Left forelimb (tissue), 1 donor: ENCODE data around the gene DIS3.
"Not testable (repeated sequence)": the region's sequence is repeated elsewhere in the genome, so short reads cannot be mapped to it uniquely, and the experiment has no call there.

Experiments used
- DNase-seq: peaks from one replicate; pipeline ENCODE4 v3.0.0-alpha.2; 2018; ENCODE audit warnings: low spot score

Gene DIS3

GRCh38 chr13:72781451-72782439 is at the start of gene DIS3, which contains the start of gene PIBF1:
TSS of gene DIS3 (minus strand) at chr13:72781900. CDS start at chr13:72781832, 68 bp downstream.
TSS of gene PIBF1 (plus strand) at chr13:72782133. CDS start at chr13:72783470, 1,337 bp downstream.
- peak; percentile 98 for DNase-seq

DNA sequence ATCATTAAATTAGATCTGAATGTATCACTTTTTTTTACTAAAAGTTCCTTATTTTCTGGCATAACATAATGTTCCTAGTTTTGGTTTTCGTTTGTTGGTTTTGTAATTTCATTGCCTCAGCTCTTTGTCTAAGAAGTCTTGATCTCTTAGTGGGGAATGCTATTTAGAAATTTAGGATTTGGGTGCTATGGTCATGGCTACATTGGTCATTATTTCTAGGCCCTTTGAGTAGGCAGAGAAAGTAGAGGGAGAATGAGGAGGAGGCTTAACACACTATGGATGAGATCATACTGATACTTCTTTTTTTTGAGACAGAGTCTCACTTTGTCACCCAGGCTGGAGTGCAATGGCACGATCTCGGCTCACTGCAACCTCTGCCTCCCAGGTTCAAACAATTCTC is 42.0 kb upstream of the DIS3 start:
- no peak for DNase-seq

- DNase-seq, result no peak
Observed at GRCh38 chr13:72823081-72823480, 41.4 kb upstream of the DIS3 start.

GRCh38 chr13:72820898-72821279 is 39.2 kb upstream of the DIS3 start:
- no peak for DNase-seq

DNA sequence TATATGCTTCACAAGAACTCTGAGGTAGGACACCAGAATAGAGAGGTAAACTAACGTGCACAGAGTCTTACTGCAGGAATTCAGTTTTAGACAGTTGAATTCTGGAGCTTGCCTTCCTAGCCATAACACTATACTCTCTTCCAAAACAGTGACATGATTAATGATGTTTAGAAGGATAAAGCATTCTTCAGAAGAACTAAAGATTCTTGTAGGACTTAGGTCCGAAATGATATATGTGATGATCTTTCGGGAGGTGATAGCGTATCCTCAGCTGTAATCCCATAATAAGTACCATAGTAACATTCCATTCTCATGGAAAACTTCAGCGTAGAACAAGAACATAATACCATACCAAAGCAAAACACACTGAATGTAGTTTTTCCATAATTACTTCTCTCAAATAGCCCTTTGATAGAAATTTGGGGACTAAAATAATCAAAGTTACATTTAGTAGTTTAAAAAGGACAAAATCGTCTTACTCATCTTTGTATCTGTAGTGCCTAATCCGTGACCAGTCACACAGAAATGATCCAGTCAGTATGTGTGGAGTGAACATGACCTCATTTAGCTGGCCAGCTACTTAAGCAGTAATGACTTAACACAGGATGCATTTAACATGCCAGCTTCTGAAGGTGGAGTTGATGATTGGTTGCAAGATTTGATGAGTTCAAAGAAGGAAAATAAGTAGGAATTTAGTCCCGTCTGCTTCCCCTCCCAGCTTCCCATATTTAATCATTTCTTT is 38.6 kb upstream of the DIS3 start:
- DNase-seq, result no peak

DNA sequence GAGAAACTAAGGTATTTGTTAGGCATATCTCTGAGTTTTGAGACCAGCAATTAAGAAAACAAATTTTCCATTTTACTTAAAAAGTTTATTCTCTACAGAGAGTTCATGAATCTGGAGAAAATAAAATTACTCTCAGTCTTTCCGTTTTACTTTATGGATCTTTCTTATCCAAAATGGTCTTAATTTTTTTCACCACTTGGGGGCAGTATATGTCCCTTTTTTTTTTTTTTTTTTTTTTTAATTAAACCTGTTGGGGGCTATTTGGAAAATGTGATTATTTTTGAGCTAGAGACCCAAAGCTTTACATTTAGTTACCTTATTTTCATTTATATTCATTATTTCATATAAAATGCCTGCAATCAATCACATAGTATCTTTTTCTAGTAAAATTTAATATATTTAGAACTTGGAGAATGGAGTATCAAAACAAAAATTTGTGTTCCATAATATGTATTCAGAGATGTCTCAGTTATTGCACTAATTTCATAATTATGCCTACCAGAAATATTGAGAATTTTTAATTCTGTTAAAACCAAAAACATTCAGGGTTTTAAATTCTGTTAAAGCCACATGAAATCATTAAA is 27.3 kb upstream of the DIS3 start:
- no peak for DNase-seq

DNA sequence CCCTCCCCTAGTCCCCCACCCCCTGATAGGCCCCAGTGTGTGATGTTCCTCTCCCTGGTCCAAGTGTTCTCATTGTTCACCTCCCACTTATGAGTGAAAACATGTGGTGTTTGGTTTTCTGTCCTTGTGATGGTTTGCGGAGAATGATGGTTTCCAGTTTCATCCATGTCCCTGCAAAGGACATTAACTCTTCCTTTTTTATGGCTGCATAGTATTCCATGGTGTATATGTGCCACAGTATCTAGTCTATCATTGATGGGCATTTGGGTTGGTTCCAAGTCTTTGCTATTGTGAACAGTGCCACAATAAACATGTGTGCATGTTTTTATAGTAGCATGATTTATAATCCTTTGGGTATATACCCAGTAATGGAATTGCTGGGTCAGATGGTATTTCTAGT is 24.8 kb upstream of the DIS3 start:
- not testable (repeated sequence) for DNase-seq

DNA sequence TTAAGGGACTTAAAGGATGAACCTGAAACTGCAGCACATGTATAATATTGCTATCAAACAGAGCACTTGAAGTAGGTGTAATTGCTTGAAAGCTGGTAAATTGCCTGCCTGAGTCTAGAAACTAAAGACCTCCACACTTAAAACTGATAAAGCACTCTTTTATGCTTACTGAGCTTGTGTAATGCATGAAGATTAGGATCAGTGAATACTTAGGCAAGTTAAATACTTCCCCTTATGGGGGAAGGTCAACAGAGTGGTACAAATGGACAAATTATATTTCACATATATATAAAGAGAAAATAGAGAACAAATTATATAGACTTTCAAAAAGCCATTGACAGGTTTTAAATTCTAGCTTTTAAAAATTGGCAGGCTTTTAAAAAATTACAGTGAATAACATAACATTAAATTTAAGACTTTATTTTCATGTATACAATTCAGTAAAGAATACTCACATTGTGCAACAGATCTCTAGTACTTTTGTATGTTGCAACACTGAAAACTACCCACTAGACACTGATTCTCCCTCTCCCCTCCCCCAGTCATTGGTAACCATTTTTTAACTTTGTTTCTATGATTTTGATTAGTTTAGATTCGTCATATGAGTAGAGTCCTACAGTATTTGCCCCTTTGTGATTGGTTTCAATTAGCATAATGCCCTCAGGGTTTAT is 24.1 kb upstream of the DIS3 start:
- DNase-seq, result no peak

GRCh38 chr13:72804301-72804700 is 22.6 kb upstream of the DIS3 start:
- no peak for DNase-seq

GRCh38 chr13:72798817-72799216 is 17.1 kb upstream of the DIS3 start:
- no peak for DNase-seq

- no peak for DNase-seq
Observed at GRCh38 chr13:72792640-72793039, 10.9 kb upstream of the DIS3 start.

- no peak for DNase-seq
Observed at GRCh38 chr13:72788831-72789230, 7.1 kb upstream of the DIS3 start.

DNA sequence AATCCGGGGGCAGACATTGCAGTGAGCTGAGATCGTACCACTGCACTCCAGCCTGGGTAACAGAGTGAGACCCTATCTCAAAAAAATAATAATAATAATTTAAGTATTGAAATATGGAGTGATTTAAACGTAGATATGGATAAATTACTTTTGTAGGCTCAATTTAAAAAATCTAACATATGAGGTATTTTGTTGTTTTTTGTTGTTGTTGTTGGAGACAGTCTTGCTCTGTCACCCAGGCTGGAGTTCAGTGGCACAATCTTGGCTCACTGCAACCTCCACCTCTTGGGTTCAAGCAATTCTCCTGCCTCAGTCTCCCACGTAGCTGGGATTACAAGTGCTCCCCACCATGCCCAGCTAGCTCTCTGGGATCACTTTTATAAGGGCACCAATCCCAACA is 3.0 kb upstream of the DIS3 start:
- not testable (repeated sequence) for DNase-seq

DNA sequence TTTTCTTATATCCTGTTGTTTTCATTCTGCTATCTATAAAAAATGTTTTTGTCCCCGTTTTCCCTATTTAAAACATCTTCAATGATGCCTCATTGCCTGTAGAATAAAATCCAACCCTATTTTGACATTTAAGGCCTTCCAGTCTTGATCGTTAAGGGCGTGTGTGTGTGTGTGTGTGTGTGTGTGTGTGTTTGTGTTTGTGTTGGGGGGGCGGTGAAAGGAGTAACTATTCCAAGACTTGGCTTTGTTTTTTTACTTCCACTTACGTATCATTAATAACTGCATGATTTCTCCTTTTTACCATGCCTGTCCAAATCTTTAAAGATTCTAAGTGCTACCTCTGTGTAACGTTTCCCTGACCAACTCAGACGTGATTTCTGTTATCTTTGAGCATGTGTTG is 1.0 kb upstream of the DIS3 start:
- no peak for DNase-seq

DNA sequence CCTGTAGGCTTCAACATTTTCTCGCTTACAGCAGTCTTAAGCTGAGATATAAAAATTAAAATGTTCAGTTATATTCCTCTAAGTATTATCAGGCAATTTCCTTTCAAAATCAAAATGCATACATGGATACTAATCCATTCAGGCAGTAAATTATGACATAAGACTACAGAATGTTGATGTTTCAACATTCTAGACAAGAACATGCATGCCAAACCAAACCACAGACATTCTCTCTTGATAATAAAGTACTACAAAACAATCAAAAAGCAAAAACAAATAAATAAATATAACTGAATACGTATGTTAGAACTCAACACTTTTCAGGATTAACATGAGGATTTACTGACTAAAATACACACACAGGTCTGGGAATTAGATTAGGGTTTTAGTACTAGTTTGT is 7.7 kb downstream of the DIS3 start:
- no peak for DNase-seq

DNA sequence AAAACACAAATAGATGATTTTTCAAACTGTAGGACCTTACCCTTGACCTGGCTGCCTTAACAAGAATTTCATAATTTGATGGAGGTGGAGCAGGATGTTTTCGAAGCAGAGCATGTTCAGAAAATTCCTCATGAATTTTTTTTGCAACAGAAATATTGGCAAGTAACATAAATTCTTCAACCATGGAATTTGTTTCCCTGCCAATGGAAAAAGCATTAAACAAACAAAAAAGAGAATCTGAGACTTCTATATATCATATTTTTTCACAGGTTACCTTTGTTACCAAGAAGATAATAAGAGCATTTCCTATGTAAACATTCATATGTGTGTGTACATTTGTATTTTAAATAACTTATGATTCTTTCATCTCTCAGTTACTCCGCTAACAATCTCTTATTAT is 18.3 kb downstream of the DIS3 start:
- DNase-seq, result no peak

DNA sequence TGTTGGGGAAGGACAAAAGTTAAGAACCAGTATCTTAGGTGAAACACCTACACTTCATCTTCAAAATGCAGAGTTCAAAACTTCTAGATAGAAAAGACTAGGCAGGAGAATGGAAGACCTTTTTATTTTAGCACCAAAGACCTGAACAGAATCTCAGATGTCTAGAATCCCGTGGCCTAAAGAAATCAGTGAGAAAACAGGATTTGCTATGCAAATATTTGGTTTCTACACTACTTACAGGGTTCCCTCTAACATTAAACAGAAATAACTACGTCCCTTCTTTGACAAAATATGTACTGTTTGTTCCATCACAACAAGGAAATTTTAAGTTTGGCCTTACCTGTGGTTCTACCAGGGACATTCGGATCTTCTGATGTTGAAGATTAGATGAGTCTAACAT is 21.5 kb downstream of the DIS3 start:
- DNase-seq, result no peak

GRCh38 chr13:72757792-72758535 is 23.7 kb downstream of the DIS3 start:
- DNase-seq, result no peak

GRCh38 chr13:72754111-72754510 is 27.6 kb downstream of the DIS3 start:
- DNase-seq, result no peak

GRCh38 chr13:72751220-72751619 is 30.5 kb downstream of the DIS3 start:
- no peak for DNase-seq

DNA sequence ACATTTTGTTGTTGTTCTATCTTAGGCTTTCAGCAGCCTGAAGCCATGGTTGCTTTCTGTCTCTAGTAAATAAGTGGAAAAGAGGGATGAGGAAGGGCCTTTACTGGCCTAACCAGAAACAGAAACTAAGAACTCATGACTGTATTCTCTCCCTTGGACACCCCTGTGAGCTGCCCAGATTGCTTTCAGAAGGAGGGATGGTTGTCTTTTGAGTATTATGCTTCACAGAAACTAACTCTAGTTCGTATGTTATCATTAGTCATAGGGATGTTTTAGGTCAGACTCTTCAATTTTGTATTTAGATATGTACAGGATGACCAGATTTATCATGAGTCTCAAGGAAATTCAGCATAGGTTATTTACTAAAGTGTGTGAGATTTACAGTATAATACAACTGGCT is 36.4 kb downstream of the DIS3 start:
- DNase-seq, result no peak
